Lower leg skin (tissue), 4 donors: ENCODE measurements around the gene FERD3L. TPM values are rescaled to one million over a fixed set of nuclear protein-coding genes. Genes with fewer than 3 reads are reported as not detected.

Source experiments
- DNase-seq, 2 donors: peaks; one replicate each; pipeline ENCODE4 v3.0.0-alpha.2; 2019; ENCODE audit warnings: low spot score in 2 of 2
- H3K4me3 ChIP-seq: fragments of 200-600 bp; sonication (generic); 2 replicates; pipeline ENCODE4 v1.5.1; 2017; ENCODE audit warnings: mild to moderate bottlenecking, low read depth; ENCODE audit not compliant: poor library complexity, severe bottlenecking
- POLR2A ChIP-seq, 2 donors: fragments of 450-650 bp; IDR thresholded peaks; one replicate each; pipeline ENCODE4 v1.6.1; 2016 to 2017; ENCODE audit warnings: antibody characterized with exemption in 2 of 2, mild to moderate bottlenecking in 1 of 2, moderate library complexity in 1 of 2
- WGBS, 2 donors: methylation state at CpG; one replicate each; pipeline ENCODE4 v1.1.5; 2018; 5-methylcytosine and 5-hydroxymethylcytosine counted together
- intact Hi-C: fragments of 100-400 bp; cut with DNase I; formaldehyde crosslinking; loops from one replicate; pipeline ENCODE4 v1.15.0; 2023; ENCODE audit warnings: low total_unique reads
- total RNA-seq, 4 donors: library from RNA; depleted of rRNA; stranded (reverse); fragments of >200 nt; gene quantifications; one replicate each; pipeline ENCODE4 v1.1.0, GENCODE V29; 2016
- TF ChIP-seq, protein P1 (sequence below), 3 donors: fragments of 450-650 bp; IDR thresholded peaks; one replicate each; pipeline ENCODE4 v1.5.1; 2016; ENCODE audit warnings: antibody characterized with exemption in 3 of 3, mild to moderate bottlenecking in 3 of 3, moderate library complexity in 2 of 3

FERD3L gene
- total RNA-seq, 4 donors from 2014 or later: not detected

DNA sequence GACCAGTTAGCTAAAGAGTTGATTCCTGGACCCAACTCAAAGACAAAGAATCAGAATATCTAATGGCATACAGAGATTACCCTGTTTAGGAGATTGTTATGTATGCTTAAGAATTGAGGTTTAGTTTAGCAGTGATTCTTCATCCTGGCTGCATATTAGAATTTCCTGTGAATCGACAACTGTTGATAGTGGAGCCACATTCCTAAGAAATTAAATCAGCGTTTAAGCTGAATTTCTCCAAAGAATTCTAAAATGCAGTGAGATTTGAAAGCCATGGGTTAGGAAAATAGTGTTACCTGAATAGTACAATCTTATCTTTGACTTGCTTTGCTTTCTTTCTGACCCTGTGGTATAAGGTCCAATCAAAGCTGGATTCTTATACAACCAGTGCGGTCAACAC is 16.4 kb upstream of the FERD3L start:
- TF ChIP-seq, protein P1, sequence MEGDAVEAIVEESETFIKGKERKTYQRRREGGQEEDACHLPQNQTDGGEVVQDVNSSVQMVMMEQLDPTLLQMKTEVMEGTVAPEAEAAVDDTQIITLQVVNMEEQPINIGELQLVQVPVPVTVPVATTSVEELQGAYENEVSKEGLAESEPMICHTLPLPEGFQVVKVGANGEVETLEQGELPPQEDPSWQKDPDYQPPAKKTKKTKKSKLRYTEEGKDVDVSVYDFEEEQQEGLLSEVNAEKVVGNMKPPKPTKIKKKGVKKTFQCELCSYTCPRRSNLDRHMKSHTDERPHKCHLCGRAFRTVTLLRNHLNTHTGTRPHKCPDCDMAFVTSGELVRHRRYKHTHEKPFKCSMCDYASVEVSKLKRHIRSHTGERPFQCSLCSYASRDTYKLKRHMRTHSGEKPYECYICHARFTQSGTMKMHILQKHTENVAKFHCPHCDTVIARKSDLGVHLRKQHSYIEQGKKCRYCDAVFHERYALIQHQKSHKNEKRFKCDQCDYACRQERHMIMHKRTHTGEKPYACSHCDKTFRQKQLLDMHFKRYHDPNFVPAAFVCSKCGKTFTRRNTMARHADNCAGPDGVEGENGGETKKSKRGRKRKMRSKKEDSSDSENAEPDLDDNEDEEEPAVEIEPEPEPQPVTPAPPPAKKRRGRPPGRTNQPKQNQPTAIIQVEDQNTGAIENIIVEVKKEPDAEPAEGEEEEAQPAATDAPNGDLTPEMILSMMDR (IDR thresholded peaks at IDR 0.05): no peak
- TF ChIP-seq POLR2A (IDR thresholded peaks at IDR 0.05): no peak
- no peak overlapping the region for H3K4me3 ChIP-seq
- DNase-seq: no peak
- WGBS, 2 donors: 72 to 77% methylated on average over 3 of the region's 3 CpGs
- intact Hi-C loops: no loop called here

DNA sequence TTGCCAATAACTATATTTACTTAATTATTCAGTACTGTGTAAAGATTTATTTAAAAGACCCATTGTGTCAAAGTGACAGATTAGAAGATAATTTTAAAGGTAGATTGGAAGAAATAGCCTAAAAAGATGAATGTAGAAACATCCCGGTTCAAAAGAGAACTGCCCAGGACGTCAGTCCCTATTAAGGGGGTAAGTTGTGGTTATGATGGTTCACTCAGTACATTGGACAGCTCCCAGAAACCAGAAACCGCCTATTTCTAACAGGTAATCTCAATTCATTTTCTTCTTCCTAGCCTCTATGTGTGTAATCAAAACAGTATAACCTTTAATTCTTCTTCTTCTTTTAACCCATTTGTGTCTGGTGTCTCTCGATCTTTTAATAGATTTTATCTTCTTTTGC is 1.5 kb upstream of the FERD3L start:
- H3K4me3 ChIP-seq: no peak overlapping the region
- DNase-seq: no peak
- intact Hi-C loops: no loop called here
- no peak for TF ChIP-seq POLR2A (IDR thresholded peaks at IDR 0.05)
- TF ChIP-seq, protein P1 (IDR thresholded peaks at IDR 0.05): no peak
- 8 to 15% methylated on average over 4 of the region's 4 CpGs for WGBS, 2 donors

DNA sequence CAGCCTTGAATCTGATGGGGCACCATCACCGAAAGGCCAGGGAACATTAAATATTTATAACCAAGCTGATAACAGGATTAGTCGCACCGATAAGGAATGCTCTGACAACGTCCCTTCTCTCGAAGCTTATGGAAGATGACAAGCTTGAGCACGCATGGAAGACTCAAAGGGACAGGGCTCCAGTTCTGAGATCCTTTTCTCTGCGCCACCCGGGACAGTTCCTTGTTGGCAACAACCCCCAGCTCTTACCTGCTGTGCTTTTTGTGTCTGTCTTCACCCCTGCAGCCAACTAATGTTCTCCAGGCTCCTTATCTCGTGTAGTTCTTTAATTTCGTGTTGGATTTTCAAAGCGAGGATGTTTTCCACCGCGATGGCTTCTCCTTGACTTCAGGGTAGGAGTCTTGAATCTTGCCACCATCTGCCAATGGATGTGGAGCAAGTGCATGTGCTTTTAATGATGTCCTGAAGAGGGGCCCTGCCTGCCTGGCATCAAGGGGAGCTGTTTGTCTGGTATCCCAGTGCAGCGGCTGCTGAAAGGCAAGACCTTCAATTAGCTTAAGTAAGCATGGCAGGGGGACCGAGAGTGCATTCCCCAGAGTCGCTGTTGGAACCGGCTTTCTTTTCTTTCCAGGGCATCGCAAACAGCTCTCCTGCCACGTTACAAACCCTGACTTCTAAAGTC is 354 bp upstream of the FERD3L start:
- intact Hi-C loops: no loop called here
- 16 to 17% methylated on average over 19 of the region's 19 CpGs for WGBS, 2 donors
- no peak for DNase-seq
- no peak overlapping the region for H3K4me3 ChIP-seq
- TF ChIP-seq POLR2A (IDR thresholded peaks at IDR 0.05): no peak
- TF ChIP-seq, protein P1 (IDR thresholded peaks at IDR 0.05): no peak

DNA sequence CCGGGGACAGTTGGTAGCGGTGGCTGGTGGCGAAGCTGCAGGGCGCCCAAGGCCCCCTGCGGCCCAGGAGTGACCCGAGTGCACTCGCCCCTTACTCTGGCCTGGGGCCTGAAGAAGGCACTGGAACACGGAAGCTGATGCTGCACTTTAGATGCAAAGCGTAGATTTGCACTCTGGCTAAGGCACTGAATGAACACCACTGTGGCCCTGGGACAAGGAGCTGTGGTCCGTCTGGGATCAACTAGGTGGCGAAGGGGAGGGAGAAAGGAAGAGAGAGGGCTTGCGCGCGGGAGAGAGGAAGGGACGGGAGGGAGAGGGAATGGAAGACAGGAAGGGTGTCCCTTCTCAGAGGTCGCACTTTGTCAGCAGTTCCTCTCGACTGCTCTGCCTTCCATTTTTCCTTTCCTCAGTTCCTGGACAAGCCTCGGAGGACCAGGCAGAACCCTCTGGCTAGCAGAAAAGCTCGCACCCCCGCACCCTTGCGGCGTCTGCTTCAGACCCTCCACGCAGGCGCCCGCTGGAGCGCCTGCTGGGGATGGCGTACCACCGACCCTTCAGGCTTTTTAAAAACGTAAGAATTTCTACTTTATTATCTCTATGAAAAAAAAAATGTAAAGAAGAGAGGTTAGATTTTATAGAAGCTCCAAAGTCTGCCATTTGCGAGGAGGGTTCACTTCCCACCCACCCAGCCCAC is 1.2 kb downstream of the FERD3L start:
- no peak for DNase-seq
- no peak overlapping the region for H3K4me3 ChIP-seq
- TF ChIP-seq, protein P1 (IDR thresholded peaks at IDR 0.05): no peak
- no peak for TF ChIP-seq POLR2A (IDR thresholded peaks at IDR 0.05)
- 16% methylated on average over 28 to 30 of the region's 30 CpGs for WGBS, 2 donors
- intact Hi-C loops: no loop called here

DNA sequence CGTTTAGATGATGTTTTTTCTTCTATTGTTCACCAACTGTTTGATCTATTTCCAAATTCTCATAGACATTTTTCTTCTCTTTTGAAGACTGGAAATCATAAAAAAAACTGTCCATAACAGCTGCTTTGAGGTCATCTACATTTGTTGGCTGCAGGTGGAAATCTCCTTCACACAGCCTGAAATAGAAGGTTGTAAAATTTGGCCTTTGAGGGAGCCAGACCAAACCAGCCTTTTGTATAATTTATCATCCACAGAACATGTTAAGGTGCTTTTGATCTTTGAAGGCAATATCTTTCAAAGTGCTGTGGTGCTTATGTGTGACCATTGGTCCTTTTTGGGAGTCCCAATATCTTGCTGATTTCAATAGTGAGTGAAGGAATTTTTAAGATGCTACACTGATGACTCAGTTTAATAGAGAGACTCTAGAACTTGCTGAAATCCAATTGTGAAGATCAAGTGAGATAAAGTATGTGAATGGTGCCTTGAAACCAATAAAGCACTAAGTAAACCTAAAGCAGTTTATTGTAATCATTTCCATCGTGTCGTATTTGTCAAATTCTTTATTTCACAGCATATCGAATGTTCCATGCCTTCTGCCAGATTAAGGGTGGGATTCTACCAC is 5.4 kb downstream of the FERD3L start:
- H3K4me3 ChIP-seq: no peak overlapping the region
- intact Hi-C loops: no loop called here
- WGBS, 2 donors: 78 to 81% methylated on average over 4 of the region's 4 CpGs
- TF ChIP-seq POLR2A (IDR thresholded peaks at IDR 0.05): no peak
- TF ChIP-seq, protein P1 (IDR thresholded peaks at IDR 0.05): no peak
- no peak for DNase-seq
